Calu3 (cell line): ENCODE results near the gene GPRIN1. TPM values are rescaled to one million over a fixed set of nuclear protein-coding genes. Genes with fewer than 3 reads are reported as not detected.

ENCODE experiments used
- BruUV-seq: library from RNA; stranded (reverse); fragments of 400-500 nt; replicated peaks from 2 replicates; lab custom pipeline; 2021; lab: Mats Ljungman, UMichigan
- CTCF ChIA-PET: fragments of 300-600 bp; sonication (Branson Sonifier 250); formaldehyde crosslinking; loops from one replicate; lab custom pipeline; 2022; ENCODE audit warnings: antibody characterized with exemption; lab: Charles Lee
- DNase-seq: peaks from one replicate; pipeline ENCODE4 v3.0.0; 2022
- H3K27ac Mint-ChIP-seq: one replicate; pipeline ENCODE4 v1.8.0; 2022; ENCODE audit warnings: mixed read lengths; ENCODE audit not compliant: unreplicated experiment
- H3K27me3 Mint-ChIP-seq: one replicate; pipeline ENCODE4 v1.8.0; 2022; ENCODE audit warnings: mixed read lengths; ENCODE audit not compliant: unreplicated experiment
- H3K36me3 Mint-ChIP-seq: one replicate; pipeline ENCODE4 v1.8.0; 2022; ENCODE audit warnings: mild to moderate bottlenecking, moderate library complexity, mixed read lengths; ENCODE audit not compliant: insufficient read depth, unreplicated experiment
- H3K4me1 Mint-ChIP-seq: one replicate; pipeline ENCODE4 v1.8.0; 2022; ENCODE audit warnings: mild to moderate bottlenecking, low read depth, mixed read lengths; ENCODE audit not compliant: unreplicated experiment
- H3K4me3 Mint-ChIP-seq: one replicate; pipeline ENCODE4 v1.8.0; 2022; ENCODE audit warnings: mild to moderate bottlenecking, low read depth, moderate library complexity, mixed read lengths; ENCODE audit not compliant: unreplicated experiment
- H3K9me3 Mint-ChIP-seq: one replicate; pipeline ENCODE4 v1.8.0; 2022; ENCODE audit warnings: low read depth, mixed read lengths; ENCODE audit not compliant: unreplicated experiment
- intact Hi-C: fragments of 100-400 bp; cut with micrococcal nuclease; formaldehyde crosslinking; loops from one replicate; pipeline ENCODE4 v1.10.0; 2022; ENCODE audit not compliant: unreplicated experiment
- total RNA-seq: library from RNA; stranded (reverse); gene quantifications from 2 replicates; pipeline ENCODE4 v1.2.3, GENCODE V29; 2022
- TF ChIP-seq, protein P1 (sequence below): fragments of 200-600 bp; IDR thresholded peaks from one replicate; pipeline ENCODE4 v1.8.0; 2022; ENCODE audit warnings: antibody characterized with exemption; ENCODE audit not compliant: unreplicated experiment

Gene GPRIN1
- total RNA-seq, 1 experiment from 2014 or later, result 12.6 TPM

DNA sequence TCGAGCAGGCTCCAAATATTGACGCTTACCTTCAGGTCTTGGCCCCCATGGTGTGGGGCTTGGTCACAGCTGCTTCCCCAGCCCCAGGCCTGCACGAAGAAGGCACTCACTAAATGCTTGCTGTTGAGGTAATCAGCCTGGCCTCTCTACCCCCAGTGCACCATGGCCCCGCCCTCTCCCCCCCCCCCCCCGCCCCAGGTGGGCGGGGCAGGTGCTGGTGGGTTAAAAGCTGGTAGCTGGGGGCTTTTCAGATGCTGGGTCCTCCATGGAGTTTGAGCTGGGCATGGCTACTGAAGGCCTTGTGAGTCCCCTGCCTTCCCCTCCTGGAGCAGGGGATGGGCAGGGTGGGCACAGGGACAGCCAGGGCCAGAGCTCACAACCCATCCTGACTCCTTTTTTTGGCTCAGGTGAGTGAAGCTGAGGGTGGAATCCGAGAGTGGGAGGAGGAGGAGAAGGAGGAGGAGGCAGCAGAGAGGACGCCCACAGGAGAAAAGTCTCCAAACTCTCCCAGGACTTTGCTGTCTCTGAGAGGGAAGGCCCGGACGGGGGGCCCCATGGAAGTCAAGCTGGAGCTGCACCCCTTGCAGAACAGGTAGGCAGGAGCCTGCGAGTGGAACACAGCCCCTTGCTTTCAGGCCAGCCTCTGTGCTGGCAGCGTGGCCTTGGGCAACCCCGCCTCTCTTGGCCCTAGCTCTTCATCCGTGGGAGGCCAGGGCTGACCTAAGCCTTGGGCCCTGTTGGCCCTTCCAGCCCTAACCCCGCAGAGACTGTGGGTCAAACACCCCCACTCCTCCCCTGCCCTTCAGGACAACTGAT lies 32.9 kb upstream of the GPRIN1 start:
- Mint-ChIP-seq H3K36me3 (peaks cover 17% of the 10 kb centered on the region), H3K4me1 (no peaks in the 10 kb centered on the region), H3K9me3 (no peaks in the 10 kb centered on the region), H3K4me3 (no peak overlapping the region), H3K27me3 (peaks cover 12% of the 10 kb centered on the region), H3K27ac (no peak overlapping the region)
- BruUV-seq, result no TSS peak
- no peak for DNase-seq
- TF ChIP-seq, protein P1, sequence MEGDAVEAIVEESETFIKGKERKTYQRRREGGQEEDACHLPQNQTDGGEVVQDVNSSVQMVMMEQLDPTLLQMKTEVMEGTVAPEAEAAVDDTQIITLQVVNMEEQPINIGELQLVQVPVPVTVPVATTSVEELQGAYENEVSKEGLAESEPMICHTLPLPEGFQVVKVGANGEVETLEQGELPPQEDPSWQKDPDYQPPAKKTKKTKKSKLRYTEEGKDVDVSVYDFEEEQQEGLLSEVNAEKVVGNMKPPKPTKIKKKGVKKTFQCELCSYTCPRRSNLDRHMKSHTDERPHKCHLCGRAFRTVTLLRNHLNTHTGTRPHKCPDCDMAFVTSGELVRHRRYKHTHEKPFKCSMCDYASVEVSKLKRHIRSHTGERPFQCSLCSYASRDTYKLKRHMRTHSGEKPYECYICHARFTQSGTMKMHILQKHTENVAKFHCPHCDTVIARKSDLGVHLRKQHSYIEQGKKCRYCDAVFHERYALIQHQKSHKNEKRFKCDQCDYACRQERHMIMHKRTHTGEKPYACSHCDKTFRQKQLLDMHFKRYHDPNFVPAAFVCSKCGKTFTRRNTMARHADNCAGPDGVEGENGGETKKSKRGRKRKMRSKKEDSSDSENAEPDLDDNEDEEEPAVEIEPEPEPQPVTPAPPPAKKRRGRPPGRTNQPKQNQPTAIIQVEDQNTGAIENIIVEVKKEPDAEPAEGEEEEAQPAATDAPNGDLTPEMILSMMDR, result no peak
- intact Hi-C loops, result no loop called here
- CTCF ChIA-PET, result interaction anchor here (0.6 kb wide), 1 partner anchor 8 kb away, joined by 4 read pairs; no protein-coding TSS in a partner anchor

DNA sequence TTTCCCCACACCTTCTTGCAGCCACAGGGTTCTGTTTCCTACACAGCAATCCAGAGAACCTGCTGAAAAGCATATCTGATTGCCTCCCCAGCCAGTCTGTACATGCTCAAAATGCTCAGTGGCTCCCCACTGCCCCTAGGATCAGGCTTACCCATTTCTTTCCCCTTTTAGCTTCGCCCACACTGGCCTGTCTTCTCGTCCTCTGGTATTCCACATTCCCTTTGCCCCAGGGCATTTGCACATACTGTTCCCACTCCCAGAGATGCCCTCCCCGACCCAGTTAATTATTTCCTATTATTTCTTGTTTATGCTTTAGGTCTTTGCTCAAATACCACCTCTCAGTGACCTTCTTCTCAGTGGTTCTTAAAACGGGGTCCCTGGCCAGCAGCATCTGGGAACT lies 30.7 kb upstream of the GPRIN1 start:
- Mint-ChIP-seq H3K27ac (no peak overlapping the region), H3K36me3 (no peaks in the 10 kb centered on the region), H3K9me3 (no peaks in the 10 kb centered on the region), H3K4me3 (no peak overlapping the region), H3K4me1 (no peaks in the 10 kb centered on the region), H3K27me3 (peaks cover 35% of the 10 kb centered on the region)
- DNase-seq, result no peak
- TF ChIP-seq, protein P1, result no peak
- CTCF ChIA-PET, result no interaction called here
- no TSS peak for BruUV-seq
- intact Hi-C loops, result no loop called here

DNA sequence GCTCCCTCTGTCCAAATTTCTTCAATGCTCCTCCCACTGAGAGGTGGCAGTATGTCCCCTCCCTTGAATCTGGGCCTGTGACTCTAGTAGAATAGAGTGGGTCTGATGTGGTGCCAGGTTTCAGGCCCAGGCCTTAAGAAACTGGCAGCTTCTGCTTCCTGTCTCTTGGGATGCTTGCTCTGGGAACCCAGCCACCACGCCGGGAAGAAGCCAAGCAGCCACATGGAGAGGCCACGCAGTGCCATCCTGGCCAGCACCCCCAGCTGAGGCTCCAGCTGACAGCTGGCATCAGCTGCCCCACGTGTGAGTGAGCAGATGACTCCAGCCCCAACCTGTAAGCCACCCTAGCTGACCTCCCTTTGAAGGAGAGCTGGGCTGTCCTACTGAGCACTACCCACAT lies 30.0 kb upstream of the GPRIN1 start:
- TF ChIP-seq, protein P1, result no peak
- CTCF ChIA-PET, result no interaction called here
- intact Hi-C loops, result no loop called here
- no TSS peak for BruUV-seq
- peaks cover 41% of the 10 kb centered on the region for H3K27me3 Mint-ChIP-seq
- H3K4me1 Mint-ChIP-seq, result no peaks in the 10 kb centered on the region
- no peak overlapping the region for H3K4me3 Mint-ChIP-seq
- no peak overlapping the region for H3K27ac Mint-ChIP-seq
- no peak for DNase-seq
- H3K36me3 Mint-ChIP-seq, result no peaks in the 10 kb centered on the region
- peaks cover 1% of the 10 kb centered on the region for H3K9me3 Mint-ChIP-seq

DNA sequence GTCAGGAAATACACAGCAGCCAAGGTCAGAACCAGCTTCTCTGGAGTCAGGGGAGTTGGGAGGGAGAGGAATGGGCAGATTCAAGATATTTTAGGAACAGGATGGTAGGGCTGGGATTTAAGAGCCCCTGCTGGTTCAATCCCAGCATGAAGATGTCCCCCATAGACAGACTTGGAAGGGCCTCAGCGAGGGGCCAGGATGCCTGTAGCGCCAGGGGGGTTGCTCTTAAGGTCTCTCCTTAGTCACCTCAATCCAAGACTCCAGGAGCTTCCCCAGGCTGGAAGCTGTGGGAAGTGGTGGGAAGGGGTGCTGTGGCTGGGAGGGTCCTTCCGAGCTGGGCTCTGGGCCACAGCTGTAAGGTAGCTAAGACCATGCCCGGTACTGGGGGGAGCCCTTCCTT lies 29.3 kb upstream of the GPRIN1 start:
- TF ChIP-seq, protein P1, result no peak
- H3K4me1 Mint-ChIP-seq, result no peaks in the 10 kb centered on the region
- H3K9me3 Mint-ChIP-seq, result peaks cover 2% of the 10 kb centered on the region
- no peak overlapping the region for H3K27ac Mint-ChIP-seq
- intact Hi-C loops, result no loop called here
- no peak for DNase-seq
- no peak overlapping the region for H3K4me3 Mint-ChIP-seq
- no peaks in the 10 kb centered on the region for H3K36me3 Mint-ChIP-seq
- CTCF ChIA-PET, result no interaction called here
- H3K27me3 Mint-ChIP-seq, result peaks cover 49% of the 10 kb centered on the region
- no TSS peak for BruUV-seq
